OCI-LY1 (cell line): ENCODE data around the gene EBF4.

ENCODE experiments used
- H2AFZ ChIP-seq: fragments of 200-600 bp; sonication (generic), shearing (Covaris generic); 2 replicates; pipeline ENCODE4 v1.6.0; 2014; ENCODE audit warnings: antibody characterized with exemption, mild to moderate bottlenecking, low read length
- H3F3A ChIP-seq: fragments of 200-600 bp; sonication (generic), shearing (Covaris generic); 2 replicates; pipeline ENCODE4 v1.6.0; 2014; ENCODE audit warnings: mild to moderate bottlenecking, antibody characterized with exemption, low read length, moderate library complexity; ENCODE audit not compliant: insufficient read depth
- H3K27ac ChIP-seq: fragments of 200-600 bp; sonication (generic); 2 replicates; pipeline ENCODE4 v1.5.1; 2014; ENCODE audit warnings: low read length, mixed run types, mild to moderate bottlenecking, low read depth; ENCODE audit not compliant: poor library complexity, severe bottlenecking
- H3K27me3 ChIP-seq: fragments of 200-600 bp; sonication (generic); 2 replicates; pipeline ENCODE4 v1.6.0; 2014; ENCODE audit warnings: antibody characterized with exemption, mild to moderate bottlenecking, low read length, moderate library complexity; ENCODE audit not compliant: insufficient read depth
- H3K36me3 ChIP-seq: fragments of 200-600 bp; sonication (generic); 2 replicates; pipeline ENCODE4 v1.6.1; 2014; ENCODE audit warnings: mild to moderate bottlenecking, antibody characterized with exemption, low read length, moderate library complexity, mixed read lengths; ENCODE audit not compliant: insufficient read depth
- H3K4me1 ChIP-seq: fragments of 200-600 bp; sonication (generic); 2 replicates; pipeline ENCODE4 v1.5.1; 2014; ENCODE audit warnings: mild to moderate bottlenecking, low read length, moderate library complexity; ENCODE audit not compliant: insufficient read depth, severe bottlenecking
- H3K4me2 ChIP-seq: fragments of 200-600 bp; sonication (generic), shearing (Covaris generic); 2 replicates; pipeline ENCODE4 v1.6.1; 2014; ENCODE audit warnings: low read length
- H3K4me3 ChIP-seq: fragments of 200-600 bp; sonication (generic); 2 replicates; pipeline ENCODE4 v1.5.1; 2014; ENCODE audit warnings: low read length, low read depth, mild to moderate bottlenecking, mixed read lengths; ENCODE audit not compliant: poor library complexity, severe bottlenecking
- H3K79me2 ChIP-seq: fragments of 200-600 bp; shearing (Covaris generic); 2 replicates; pipeline ENCODE4 v1.6.1; 2016; ENCODE audit warnings: mixed run types, low read length, mixed read lengths; ENCODE audit not compliant: insufficient read depth
- H3K9ac ChIP-seq: fragments of 200-600 bp; sonication (generic), shearing (Covaris generic); 2 replicates; pipeline ENCODE4 v1.6.1; 2014; ENCODE audit warnings: mild to moderate bottlenecking, low read length, mixed read lengths
- H3K9me2 ChIP-seq: fragments of 200-600 bp; sonication (generic), shearing (Covaris generic); 2 replicates; pipeline ENCODE4 v1.6.1; 2014; ENCODE audit warnings: low read depth, mild to moderate bottlenecking, low read length, mixed read lengths
- H3K9me3 ChIP-seq: fragments of 200-600 bp; shearing (Covaris generic); 2 replicates; pipeline ENCODE4 v1.6.1; 2014; ENCODE audit warnings: low read length, mixed read lengths
- H4K20me1 ChIP-seq: fragments of 200-600 bp; sonication (generic), shearing (Covaris generic); 2 replicates; pipeline ENCODE4 v1.6.0; 2016; ENCODE audit warnings: mild to moderate bottlenecking, low read length; ENCODE audit not compliant: insufficient read depth
- EZH2 ChIP-seq: fragments of 200-600 bp; sonication (generic), shearing (Covaris generic); IDR thresholded peaks from 2 replicates; pipeline ENCODE4 v1.8.0; 2017; ENCODE audit warnings: borderline replicate concordance, mixed run types, mild to moderate bottlenecking, antibody characterized with exemption, low read length, moderate library complexity, mixed read lengths
- TF ChIP-seq, protein P1 (sequence below): fragments of 200-600 bp; sonication (generic), shearing (Covaris generic); IDR thresholded peaks from 2 replicates; pipeline ENCODE4 v1.5.1; 2017; ENCODE audit warnings: mild to moderate bottlenecking, antibody characterized with exemption, low read length, moderate library complexity, mixed read lengths

The EBF4 gene

DNA sequence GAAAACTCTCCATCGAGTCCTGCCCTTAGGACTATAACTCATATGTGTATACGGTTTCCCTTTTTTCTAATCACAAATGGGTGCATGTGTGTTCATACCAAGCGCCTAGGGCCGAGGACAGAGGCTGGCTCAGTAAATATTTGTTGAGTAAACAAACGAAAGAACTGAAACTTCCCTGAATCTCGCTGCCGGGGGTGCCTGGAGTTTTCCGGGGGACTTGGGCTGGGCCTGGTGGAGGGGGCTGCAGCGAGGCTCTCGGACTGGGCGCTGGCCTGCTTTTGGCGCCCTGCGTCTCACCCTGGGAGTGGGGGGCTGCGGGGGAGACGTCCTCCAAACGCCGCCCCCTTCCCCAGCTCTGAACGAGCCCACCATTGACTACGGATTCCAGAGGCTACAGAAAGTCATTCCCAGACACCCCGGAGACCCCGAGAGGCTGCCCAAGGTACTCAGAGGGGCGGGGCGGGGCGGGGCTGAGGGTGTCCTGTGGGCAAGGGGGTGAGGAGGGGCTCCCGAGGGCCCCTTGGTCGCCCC is 58.8 kb downstream of the EBF4 start:
- TF ChIP-seq, protein P1, sequence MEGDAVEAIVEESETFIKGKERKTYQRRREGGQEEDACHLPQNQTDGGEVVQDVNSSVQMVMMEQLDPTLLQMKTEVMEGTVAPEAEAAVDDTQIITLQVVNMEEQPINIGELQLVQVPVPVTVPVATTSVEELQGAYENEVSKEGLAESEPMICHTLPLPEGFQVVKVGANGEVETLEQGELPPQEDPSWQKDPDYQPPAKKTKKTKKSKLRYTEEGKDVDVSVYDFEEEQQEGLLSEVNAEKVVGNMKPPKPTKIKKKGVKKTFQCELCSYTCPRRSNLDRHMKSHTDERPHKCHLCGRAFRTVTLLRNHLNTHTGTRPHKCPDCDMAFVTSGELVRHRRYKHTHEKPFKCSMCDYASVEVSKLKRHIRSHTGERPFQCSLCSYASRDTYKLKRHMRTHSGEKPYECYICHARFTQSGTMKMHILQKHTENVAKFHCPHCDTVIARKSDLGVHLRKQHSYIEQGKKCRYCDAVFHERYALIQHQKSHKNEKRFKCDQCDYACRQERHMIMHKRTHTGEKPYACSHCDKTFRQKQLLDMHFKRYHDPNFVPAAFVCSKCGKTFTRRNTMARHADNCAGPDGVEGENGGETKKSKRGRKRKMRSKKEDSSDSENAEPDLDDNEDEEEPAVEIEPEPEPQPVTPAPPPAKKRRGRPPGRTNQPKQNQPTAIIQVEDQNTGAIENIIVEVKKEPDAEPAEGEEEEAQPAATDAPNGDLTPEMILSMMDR = no peak

DNA sequence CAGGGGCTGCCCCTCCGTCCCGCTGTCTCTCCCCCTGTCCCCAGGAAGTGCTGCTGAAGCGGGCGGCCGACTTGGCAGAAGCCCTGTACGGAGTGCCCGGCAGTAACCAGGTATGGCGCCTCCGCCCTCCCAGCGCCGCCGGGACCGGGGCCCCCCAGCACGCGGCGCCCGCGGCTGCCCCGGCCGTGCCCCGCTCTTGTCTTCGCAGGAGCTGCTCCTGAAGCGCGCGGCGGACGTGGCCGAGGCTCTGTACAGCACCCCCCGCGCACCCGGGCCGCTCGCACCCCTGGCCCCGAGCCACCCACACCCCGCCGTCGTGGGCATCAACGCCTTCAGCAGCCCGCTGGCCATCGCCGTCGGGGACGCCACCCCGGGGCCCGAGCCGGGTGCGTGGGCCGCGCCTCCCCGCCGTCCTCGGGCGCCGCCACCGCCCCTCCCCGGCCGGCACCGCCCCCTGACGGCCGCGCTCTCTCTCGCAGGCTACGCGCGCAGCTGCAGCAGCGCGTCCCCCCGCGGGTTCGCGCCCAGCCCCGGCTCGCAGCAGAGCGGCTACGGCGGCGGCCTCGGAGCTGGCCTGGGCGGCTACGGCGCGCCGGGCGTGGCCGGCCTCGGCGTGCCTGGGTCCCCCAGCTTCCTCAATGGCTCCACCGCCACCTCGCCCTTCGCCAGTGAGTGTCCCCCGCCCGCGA is 59.4 kb downstream of the EBF4 start:
- no peak overlapping the region for H3K27ac ChIP-seq

More for the DNA sequence above, 58.8 kb downstream of the EBF4 start:
- H3K9ac ChIP-seq = no peak overlapping the region
- H3K9me2 ChIP-seq = no peaks in the 10 kb centered on the region
- H3K36me3 ChIP-seq = no peaks in the 10 kb centered on the region
- H3K4me1 ChIP-seq = peaks cover 14% of the 10 kb centered on the region
- no peak overlapping the region for H3K27ac ChIP-seq
- H3F3A ChIP-seq = no peaks in the 10 kb centered on the region
- H3K4me2 ChIP-seq = peak overlapping the region; percentile 64; the same call in 1 of the 2 replicates
- H3K79me2 ChIP-seq = no peaks in the 10 kb centered on the region
- H4K20me1 ChIP-seq = no peaks in the 10 kb centered on the region
- H2AFZ ChIP-seq = no peak overlapping the region
- no peaks in the 10 kb centered on the region for H3K9me3 ChIP-seq
- H3K4me3 ChIP-seq = peak overlapping the region; percentile 21
- H3K27me3 ChIP-seq = 0 out of 2 replicates have a peak, but pooled peaks cover 9% of the 10 kb centered on the region

DNA sequence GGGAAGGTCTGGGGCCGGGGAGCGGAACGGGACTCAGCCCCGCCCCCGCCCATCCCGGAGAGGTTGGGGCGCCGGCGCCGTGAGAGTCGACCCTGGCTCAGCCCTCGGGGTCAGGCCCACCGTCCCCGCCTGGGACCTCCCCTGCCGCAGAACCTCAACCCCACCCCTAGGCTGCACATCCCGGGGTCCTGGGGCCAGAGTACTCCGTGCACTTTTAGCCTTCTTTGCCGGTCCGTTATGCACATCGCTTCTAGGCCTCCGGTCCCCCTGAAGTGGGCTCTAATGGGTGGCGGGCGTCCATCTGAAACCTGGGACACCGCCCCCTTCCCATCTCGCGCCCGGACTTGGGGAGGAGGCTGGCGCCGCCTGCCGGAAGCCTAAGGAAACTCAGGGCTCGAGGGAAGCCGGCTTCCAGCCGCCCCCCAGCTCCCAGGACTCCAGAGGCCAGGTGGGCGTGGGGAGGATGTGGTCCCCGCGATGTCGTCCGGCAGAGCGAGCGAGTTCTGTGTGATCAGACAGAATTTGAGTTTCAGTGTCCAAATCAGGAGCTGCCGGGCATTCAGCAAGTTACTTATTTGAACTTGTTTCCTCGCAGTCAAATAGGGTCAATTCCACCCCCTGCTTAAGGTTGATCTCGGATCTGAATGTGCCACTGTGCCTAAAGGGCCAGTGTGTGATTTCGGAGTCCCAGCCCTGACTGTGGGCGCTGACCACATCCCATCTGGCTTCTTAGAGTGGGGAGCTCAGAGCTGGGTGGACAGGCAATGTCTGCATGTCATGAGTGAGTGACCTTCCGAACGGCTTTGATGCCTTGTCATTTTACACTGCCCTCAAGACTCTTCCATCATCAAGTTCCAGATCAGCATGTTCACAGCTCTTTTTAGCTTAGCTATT is 60.2 kb downstream of the EBF4 start:
- H3K27me3 ChIP-seq = 0 out of 2 replicates have a peak, but pooled peaks cover 9% of the 10 kb centered on the region
- peaks cover 14% of the 10 kb centered on the region for H3K4me1 ChIP-seq
- H3K4me3 ChIP-seq = peak overlapping the region; percentile 59
- peak overlapping the region; percentile 64 for H3K4me2 ChIP-seq
- H3F3A ChIP-seq = no peaks in the 10 kb centered on the region
- H3K79me2 ChIP-seq = no peaks in the 10 kb centered on the region
- H2AFZ ChIP-seq = no peak overlapping the region
- no peaks in the 10 kb centered on the region for H3K9me2 ChIP-seq
- TF ChIP-seq, protein P1 = peak; percentile 80
- no peak for TF ChIP-seq EZH2
- H3K27ac ChIP-seq = no peak overlapping the region
- no peaks in the 10 kb centered on the region for H3K36me3 ChIP-seq
- H4K20me1 ChIP-seq = no peaks in the 10 kb centered on the region
- H3K9ac ChIP-seq = no peak overlapping the region
- no peaks in the 10 kb centered on the region for H3K9me3 ChIP-seq

More for the DNA sequence above, 59.4 kb downstream of the EBF4 start:
- H3K4me2 ChIP-seq = peak overlapping the region; percentile 64
- H3K4me3 ChIP-seq = peak overlapping the region; percentile 59
- H3K9ac ChIP-seq = no peak overlapping the region
- 0 out of 2 replicates have a peak, but pooled peaks cover 9% of the 10 kb centered on the region for H3K27me3 ChIP-seq
- H2AFZ ChIP-seq = no peak overlapping the region
- no peaks in the 10 kb centered on the region for H3K9me3 ChIP-seq
- no peaks in the 10 kb centered on the region for H4K20me1 ChIP-seq
- no peaks in the 10 kb centered on the region for H3K9me2 ChIP-seq
- H3K79me2 ChIP-seq = no peaks in the 10 kb centered on the region
- no peak for TF ChIP-seq EZH2
- TF ChIP-seq, protein P1 = no peak
- H3K36me3 ChIP-seq = no peaks in the 10 kb centered on the region
- peaks cover 14% of the 10 kb centered on the region for H3K4me1 ChIP-seq
- no peaks in the 10 kb centered on the region for H3F3A ChIP-seq
